Measurements from ENCODE around the gene KRT83.

- no peak for TF ChIP-seq CTCF (IDR thresholded peaks at IDR 0.05)
- no peak for TF ChIP-seq POLR2A (IDR thresholded peaks at IDR 0.05)
These were observed 27.3 kb downstream of the KRT83 start for GRCh38 chr12:52293926-52294325.

Measured in testis (tissue), 2 donors.